Measurements from ENCODE around the gene NXT1.

Gene NXT1

GRCh38 chr20:23370274-23370673, 19.7 kb downstream of the NXT1 start:
- ChIA-PET CTCF (interaction anchor here (0.8 kb wide), 1 partner anchor 66 kb away, joined by 3 read pairs; no protein-coding TSS in a partner anchor), POLR2A (interaction anchor here (1.0 kb wide), 1 partner anchor 50 kb away, joined by 3 read pairs; no protein-coding TSS in a partner anchor)
- TF ChIP-seq CTBP1 (IDR thresholded peaks at IDR 0.05; ENCODE audit: borderline replicate concordance), result no peak
- TF ChIP-seq LEF1 (IDR thresholded peaks at IDR 0.05; ENCODE audit: borderline replicate concordance), result no peak
- no peak for TF ChIP-seq ARNT (IDR thresholded peaks at IDR 0.05)
- no peak for TF ChIP-seq ELF4 (IDR thresholded peaks at IDR 0.05)
- TF ChIP-seq ZNF384 (IDR thresholded peaks at IDR 0.05), result no peak
- no peak for TF ChIP-seq BHLHE40 (IDR thresholded peaks at IDR 0.05; ENCODE audit: borderline replicate concordance)
- TF ChIP-seq SP1 (IDR thresholded peaks at IDR 0.05), result no peak
- TF ChIP-seq FOXM1 (IDR thresholded peaks at IDR 0.05; ENCODE audit: borderline replicate concordance), result no peak
- TF ChIP-seq L3MBTL2 (conservative IDR thresholded peaks at IDR 0.05), result no peak
- no peak for TF ChIP-seq FOXK2 (IDR thresholded peaks at IDR 0.05)
- DNase-seq (ENCODE audit: extremely low spot score), result no peak

- ChIA-PET POLR2A (interaction anchor here (1.0 kb wide), 2 partner anchors 10 to 50 kb away, joined by 3 read pairs; no protein-coding TSS in a partner anchor), CTCF (interaction anchor here (0.8 kb wide), 1 partner anchor 66 kb away, joined by 3 read pairs; no protein-coding TSS in a partner anchor)
- no peak for DNase-seq (ENCODE audit: extremely low spot score)
- TF ChIP-seq L3MBTL2 (conservative IDR thresholded peaks at IDR 0.05), result no peak
- no peak for TF ChIP-seq PKNOX1 (IDR thresholded peaks at IDR 0.05)
- no peak for TF ChIP-seq SP1 (IDR thresholded peaks at IDR 0.05)
- TF ChIP-seq ARNT (IDR thresholded peaks at IDR 0.05), result no peak
- TF ChIP-seq FOXM1 (IDR thresholded peaks at IDR 0.05; ENCODE audit: borderline replicate concordance), result no peak
- no peak for TF ChIP-seq FOXA1 (IDR thresholded peaks at IDR 0.05)
- no peak for TF ChIP-seq TARDBP (IDR thresholded peaks at IDR 0.05)
- no peak for TF ChIP-seq HDGF (IDR thresholded peaks at IDR 0.05; ENCODE audit: borderline replicate concordance)
- no peak for TF ChIP-seq NFRKB (IDR thresholded peaks at IDR 0.05)
Observed at GRCh38 chr20:23370873-23371272, 20.3 kb downstream of the NXT1 start.

- ChIA-PET POLR2A (interaction anchor here (1.0 kb wide), 1 partner anchor 10 kb away, joined by 3 read pairs; no protein-coding TSS in a partner anchor), CTCF (no interaction called here)
- TF ChIP-seq PKNOX1 (IDR thresholded peaks at IDR 0.05), result no peak
- TF ChIP-seq CTBP1 (IDR thresholded peaks at IDR 0.05; ENCODE audit: borderline replicate concordance), result no peak
- TF ChIP-seq ARNT (IDR thresholded peaks at IDR 0.05), result no peak
- TF ChIP-seq L3MBTL2 (conservative IDR thresholded peaks at IDR 0.05), result no peak
- TF ChIP-seq FOXA1 (IDR thresholded peaks at IDR 0.05), result no peak
- TF ChIP-seq SP1 (IDR thresholded peaks at IDR 0.05), result no peak
- TF ChIP-seq LEF1 (IDR thresholded peaks at IDR 0.05; ENCODE audit: borderline replicate concordance), result no peak
- no peak for TF ChIP-seq BHLHE40 (IDR thresholded peaks at IDR 0.05; ENCODE audit: borderline replicate concordance)
- TF ChIP-seq NFRKB (IDR thresholded peaks at IDR 0.05), result no peak
- no peak for TF ChIP-seq FOXM1 (IDR thresholded peaks at IDR 0.05; ENCODE audit: borderline replicate concordance)
- TF ChIP-seq HDGF (IDR thresholded peaks at IDR 0.05; ENCODE audit: borderline replicate concordance), result no peak
- TF ChIP-seq TARDBP (IDR thresholded peaks at IDR 0.05), result no peak
- no peak for TF ChIP-seq FOXK2 (IDR thresholded peaks at IDR 0.05)
- TF ChIP-seq ZNF384 (IDR thresholded peaks at IDR 0.05), result no peak
- no peak for DNase-seq (ENCODE audit: extremely low spot score)
Observed at GRCh38 chr20:23371496-23371895, 20.9 kb downstream of the NXT1 start.

GRCh38 chr20:23374441-23374840, 23.9 kb downstream of the NXT1 start:
- DNase-seq (ENCODE audit: extremely low spot score), result no peak
- no peak for TF ChIP-seq NFRKB (IDR thresholded peaks at IDR 0.05)
- no peak for TF ChIP-seq ZNF384 (IDR thresholded peaks at IDR 0.05)
- TF ChIP-seq ELF4 (IDR thresholded peaks at IDR 0.05), result no peak
- CTCF ChIA-PET, result no interaction called here
- POLR2A ChIA-PET, result interaction anchor here (1.4 kb wide), 1 partner anchor 24 kb away, joined by 5 read pairs; the partner anchor contains the start of gene NXT1

- DNase-seq (ENCODE audit: extremely low spot score), result no peak
- TF ChIP-seq TARDBP (IDR thresholded peaks at IDR 0.05), result no peak
- no peak for TF ChIP-seq ARNT (IDR thresholded peaks at IDR 0.05)
- TF ChIP-seq SUZ12 (IDR thresholded peaks at IDR 0.05), result no peak
- no peak for TF ChIP-seq LEF1 (IDR thresholded peaks at IDR 0.05; ENCODE audit: borderline replicate concordance)
- TF ChIP-seq HDGF (IDR thresholded peaks at IDR 0.05; ENCODE audit: borderline replicate concordance), result no peak
- TF ChIP-seq FOXM1 (IDR thresholded peaks at IDR 0.05; ENCODE audit: borderline replicate concordance), result no peak
- TF ChIP-seq FOXA1 (IDR thresholded peaks at IDR 0.05), result no peak
- TF ChIP-seq PKNOX1 (IDR thresholded peaks at IDR 0.05), result no peak
- TF ChIP-seq SP1 (IDR thresholded peaks at IDR 0.05), result no peak
- no peak for TF ChIP-seq BHLHE40 (IDR thresholded peaks at IDR 0.05; ENCODE audit: borderline replicate concordance)
- ChIA-PET POLR2A (no interaction called here), CTCF (no interaction called here)
Observed at GRCh38 chr20:23375827-23376226, 25.2 kb downstream of the NXT1 start.

- DNase-seq (ENCODE audit: extremely low spot score), result no peak
- TF ChIP-seq TARDBP (IDR thresholded peaks at IDR 0.05) (no peak), FOXA1 (IDR thresholded peaks at IDR 0.05) (no peak), CTBP1 (IDR thresholded peaks at IDR 0.05; ENCODE audit: borderline replicate concordance) (no peak), LEF1 (IDR thresholded peaks at IDR 0.05; ENCODE audit: borderline replicate concordance) (no peak), FOXK2 (IDR thresholded peaks at IDR 0.05) (no peak), BHLHE40 (IDR thresholded peaks at IDR 0.05; ENCODE audit: borderline replicate concordance) (no peak), L3MBTL2 (conservative IDR thresholded peaks at IDR 0.05) (no peak), HDGF (IDR thresholded peaks at IDR 0.05; ENCODE audit: borderline replicate concordance) (no peak), SUZ12 (IDR thresholded peaks at IDR 0.05) (no peak), SP1 (IDR thresholded peaks at IDR 0.05) (no peak), ARNT (IDR thresholded peaks at IDR 0.05) (no peak), PKNOX1 (IDR thresholded peaks at IDR 0.05) (no peak), NFRKB (IDR thresholded peaks at IDR 0.05) (no peak), ZNF384 (IDR thresholded peaks at IDR 0.05) (no peak)
- CTCF ChIA-PET, result no interaction called here
- POLR2A ChIA-PET, result no interaction called here
Observed at GRCh38 chr20:23379772-23380171, 29.2 kb downstream of the NXT1 start.

Data from HEK293T (cell line).